Skeletal muscle tissue (tissue), 4 donors: Measurements from ENCODE around the gene MTA1. TPM values are rescaled to one million over a fixed set of nuclear protein-coding genes. Genes with fewer than 3 reads are reported as not detected.

Experiments used
- H3K27ac ChIP-seq: one replicate; pipeline ENCODE4 v1.7.0; 2013; ENCODE audit warnings: mild to moderate bottlenecking, low read depth, low read length, inconsistent platforms
- H3K27me3 ChIP-seq, 3 donors: one replicate each; pipeline ENCODE4 v1.7.0; 2013; ENCODE audit warnings: low read length in 3 of 3; ENCODE audit not compliant: control insufficient read depth in 3 of 3, insufficient read depth in 3 of 3
- H3K36me3 ChIP-seq, 3 donors: one replicate each; pipeline ENCODE4 v1.7.0; 2013; ENCODE audit warnings: low read length in 3 of 3; ENCODE audit not compliant: control insufficient read depth in 3 of 3, insufficient read depth in 3 of 3
- H3K4me1 ChIP-seq, 3 donors: one replicate each; pipeline ENCODE4 v1.7.0; 2013; ENCODE audit warnings: low read length in 3 of 3, mild to moderate bottlenecking in 3 of 3; ENCODE audit not compliant: control insufficient read depth in 3 of 3, insufficient read depth in 3 of 3
- H3K4me3 ChIP-seq, 3 donors: one replicate each; pipeline ENCODE4 v1.7.0; 2013; ENCODE audit warnings: low read length in 3 of 3
- H3K9ac ChIP-seq, 3 donors: one replicate each; pipeline ENCODE4 v1.7.0; 2013; ENCODE audit warnings: low read length in 3 of 3, mild to moderate bottlenecking in 3 of 3, moderate library complexity in 2 of 3, low read depth in 1 of 3
- H3K9me3 ChIP-seq, 3 donors: one replicate each; pipeline ENCODE4 v1.7.0; 2013; ENCODE audit warnings: low read length in 3 of 3; ENCODE audit not compliant: control insufficient read depth in 3 of 3
- total RNA-seq: library from RNA; depleted of rRNA; stranded (reverse); fragments of >200 nt; gene quantifications from one replicate; pipeline ENCODE4 v1.2.3, GENCODE V29; 2014
- donor health status: Osteomylitis.

Gene MTA1
- total RNA-seq, result 19.3 TPM

- Histone ChIP-seq H3K9ac (peak within 1 kb of the TSS; percentile 81 to 93 (median 91)), H3K4me3 (peak within 1 kb of the TSS; percentile 73 to 83 (median 82)), H3K36me3 (no peaks in the 10 kb centered on the region), H3K4me1 (peaks cover 30 to 44% (median 44%) of the 10 kb centered on the region in 3 donors), H3K27me3 (no peaks in the 10 kb centered on the region), H3K27ac (peak within 1 kb of the TSS; percentile 41), H3K9me3 (no peaks in the 10 kb centered on the region)
These were observed at the start of gene MTA1 for GRCh38 chr14:105419195-105420091. MTA1 (plus strand) TSS chr14:105419827; CDS start chr14:105420036, 209 bp downstream.

- Histone ChIP-seq H3K9me3 (no peaks in the 10 kb centered on the region), H3K27me3 (no peaks in the 10 kb centered on the region), H3K36me3 (peaks cover 2 to 13% (median 8%) of the 10 kb centered on the region in 3 donors), H3K4me3 (no peak overlapping the region), H3K27ac (no peak overlapping the region), H3K4me1 (peaks cover 0 to 5% (median 3%) of the 10 kb centered on the region in 3 donors), H3K9ac (no peak overlapping the region)
These were observed 45.2 kb upstream of the MTA1 start for GRCh38 chr14:105374389-105374788.

GRCh38 chr14:105375635-105376057, 44.0 kb upstream of the MTA1 start:
- no peaks in the 10 kb centered on the region for H3K27me3 ChIP-seq
- peaks cover 0 to 5% (median 3%) of the 10 kb centered on the region in 3 donors for H3K4me1 ChIP-seq
- H3K27ac ChIP-seq, result no peak overlapping the region
- H3K9ac ChIP-seq, result no peak overlapping the region
- no peaks in the 10 kb centered on the region for H3K9me3 ChIP-seq
- H3K36me3 ChIP-seq, result peaks cover 7 to 13% (median 8%) of the 10 kb centered on the region in 3 donors
- no peak overlapping the region for H3K4me3 ChIP-seq

GRCh38 chr14:105376521-105377440, 42.8 kb upstream of the MTA1 start:
- Histone ChIP-seq H3K36me3 (peaks cover 6 to 11% (median 10%) of the 10 kb centered on the region in 3 donors), H3K9me3 (no peaks in the 10 kb centered on the region)

GRCh38 chr14:105377555-105378182, 42.0 kb upstream of the MTA1 start:
- H3K4me1 ChIP-seq, result no peaks in the 10 kb centered on the region
- no peak overlapping the region for H3K9ac ChIP-seq
- H3K9me3 ChIP-seq, result no peaks in the 10 kb centered on the region
- H3K27me3 ChIP-seq, result no peaks in the 10 kb centered on the region
- H3K4me3 ChIP-seq, result no peak overlapping the region
- no peak overlapping the region for H3K27ac ChIP-seq
- H3K36me3 ChIP-seq, result peaks cover 11 to 20% (median 13%) of the 10 kb centered on the region in 3 donors

More at GRCh38 chr14:105376521-105377440, 42.8 kb upstream of the MTA1 start:
- no peak overlapping the region for H3K9ac ChIP-seq
- no peaks in the 10 kb centered on the region for H3K27me3 ChIP-seq
- H3K4me1 ChIP-seq, result no peaks in the 10 kb centered on the region
- no peak overlapping the region for H3K27ac ChIP-seq
- no peak overlapping the region for H3K4me3 ChIP-seq

- Histone ChIP-seq H3K36me3 (peaks cover 15 to 25% (median 18%) of the 10 kb centered on the region in 3 donors), H3K4me3 (no peak overlapping the region), H3K27me3 (no peaks in the 10 kb centered on the region), H3K9ac (no peak overlapping the region), H3K4me1 (no peaks in the 10 kb centered on the region), H3K9me3 (no peaks in the 10 kb centered on the region), H3K27ac (no peak overlapping the region)
These were observed 41.4 kb upstream of the MTA1 start for GRCh38 chr14:105378199-105378598.

- Histone ChIP-seq H3K9ac (peak overlapping the region in 1 of 3 donors; percentile 14), H3K4me3 (no peak overlapping the region), H3K36me3 (peaks cover 21 to 31% (median 27%) of the 10 kb centered on the region in 3 donors), H3K27ac (no peak overlapping the region), H3K4me1 (no peaks in the 10 kb centered on the region), H3K9me3 (no peaks in the 10 kb centered on the region), H3K27me3 (no peaks in the 10 kb centered on the region)
These were observed 40.5 kb upstream of the MTA1 start for GRCh38 chr14:105378873-105379685.

GRCh38 chr14:105379946-105380345, 39.7 kb upstream of the MTA1 start:
- H3K4me3 ChIP-seq, result no peak overlapping the region
- no peaks in the 10 kb centered on the region for H3K27me3 ChIP-seq
- no peak overlapping the region for H3K9ac ChIP-seq
- no peaks in the 10 kb centered on the region for H3K4me1 ChIP-seq
- H3K36me3 ChIP-seq, result peaks cover 28 to 33% (median 31%) of the 10 kb centered on the region in 3 donors
- H3K9me3 ChIP-seq, result no peaks in the 10 kb centered on the region
- H3K27ac ChIP-seq, result no peak overlapping the region

- Histone ChIP-seq H3K4me3 (no peak overlapping the region), H3K9ac (no peak overlapping the region), H3K27ac (no peak overlapping the region), H3K27me3 (no peaks in the 10 kb centered on the region), H3K36me3 (peaks cover 34 to 38% (median 34%) of the 10 kb centered on the region in 3 donors), H3K4me1 (no peaks in the 10 kb centered on the region), H3K9me3 (no peaks in the 10 kb centered on the region)
These were observed 38.9 kb upstream of the MTA1 start for GRCh38 chr14:105380756-105381155.
